ENCODE data around the gene ARL4A.
"Not testable (repeated sequence)": the region's sequence is repeated elsewhere in the genome, so short reads cannot be mapped to it uniquely, and the experiment has no call there.

DNA sequence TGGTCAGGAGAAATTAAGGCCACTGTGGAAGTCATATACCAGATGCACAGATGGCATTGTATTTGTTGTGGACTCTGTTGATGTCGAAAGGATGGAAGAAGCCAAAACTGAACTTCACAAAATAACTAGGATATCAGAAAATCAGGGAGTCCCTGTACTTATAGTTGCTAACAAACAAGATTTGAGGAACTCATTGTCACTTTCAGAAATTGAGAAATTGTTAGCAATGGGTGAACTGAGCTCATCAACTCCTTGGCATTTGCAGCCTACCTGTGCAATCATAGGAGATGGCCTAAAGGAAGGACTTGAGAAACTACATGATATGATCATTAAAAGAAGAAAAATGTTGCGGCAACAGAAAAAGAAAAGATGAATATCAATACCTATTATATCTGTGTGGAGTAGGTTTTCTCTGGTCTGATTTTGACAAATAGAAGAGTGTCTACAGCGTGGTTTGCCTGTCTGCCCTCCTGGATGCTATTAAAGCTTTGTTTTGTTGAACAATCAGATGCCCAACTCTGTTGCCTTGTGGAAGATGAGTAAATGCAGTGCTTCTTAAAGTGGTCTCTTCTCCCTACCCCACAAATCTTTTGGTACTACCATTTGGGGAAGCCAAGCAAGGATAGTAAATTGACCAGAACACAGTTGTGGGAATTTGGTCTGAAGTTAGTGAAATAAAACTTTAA, 1.2 kb downstream of the ARL4A start:
- TF ChIP-seq OSR1, ZFP30, ZFP3, ZC3H10 (CRISPR knock-in tag; IDR thresholded peaks at IDR 0.05): not testable (repeated sequence)
- TF ChIP-seq, protein P1, sequence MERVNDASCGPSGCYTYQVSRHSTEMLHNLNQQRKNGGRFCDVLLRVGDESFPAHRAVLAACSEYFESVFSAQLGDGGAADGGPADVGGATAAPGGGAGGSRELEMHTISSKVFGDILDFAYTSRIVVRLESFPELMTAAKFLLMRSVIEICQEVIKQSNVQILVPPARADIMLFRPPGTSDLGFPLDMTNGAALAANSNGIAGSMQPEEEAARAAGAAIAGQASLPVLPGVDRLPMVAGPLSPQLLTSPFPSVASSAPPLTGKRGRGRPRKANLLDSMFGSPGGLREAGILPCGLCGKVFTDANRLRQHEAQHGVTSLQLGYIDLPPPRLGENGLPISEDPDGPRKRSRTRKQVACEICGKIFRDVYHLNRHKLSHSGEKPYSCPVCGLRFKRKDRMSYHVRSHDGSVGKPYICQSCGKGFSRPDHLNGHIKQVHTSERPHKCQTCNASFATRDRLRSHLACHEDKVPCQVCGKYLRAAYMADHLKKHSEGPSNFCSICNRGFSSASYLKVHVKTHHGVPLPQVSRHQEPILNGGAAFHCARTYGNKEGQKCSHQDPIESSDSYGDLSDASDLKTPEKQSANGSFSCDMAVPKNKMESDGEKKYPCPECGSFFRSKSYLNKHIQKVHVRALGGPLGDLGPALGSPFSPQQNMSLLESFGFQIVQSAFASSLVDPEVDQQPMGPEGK (CRISPR knock-in tag; IDR thresholded peaks at IDR 0.05; ENCODE audit: borderline replicate concordance), result not testable (repeated sequence)
- TF ChIP-seq, protein P2, sequence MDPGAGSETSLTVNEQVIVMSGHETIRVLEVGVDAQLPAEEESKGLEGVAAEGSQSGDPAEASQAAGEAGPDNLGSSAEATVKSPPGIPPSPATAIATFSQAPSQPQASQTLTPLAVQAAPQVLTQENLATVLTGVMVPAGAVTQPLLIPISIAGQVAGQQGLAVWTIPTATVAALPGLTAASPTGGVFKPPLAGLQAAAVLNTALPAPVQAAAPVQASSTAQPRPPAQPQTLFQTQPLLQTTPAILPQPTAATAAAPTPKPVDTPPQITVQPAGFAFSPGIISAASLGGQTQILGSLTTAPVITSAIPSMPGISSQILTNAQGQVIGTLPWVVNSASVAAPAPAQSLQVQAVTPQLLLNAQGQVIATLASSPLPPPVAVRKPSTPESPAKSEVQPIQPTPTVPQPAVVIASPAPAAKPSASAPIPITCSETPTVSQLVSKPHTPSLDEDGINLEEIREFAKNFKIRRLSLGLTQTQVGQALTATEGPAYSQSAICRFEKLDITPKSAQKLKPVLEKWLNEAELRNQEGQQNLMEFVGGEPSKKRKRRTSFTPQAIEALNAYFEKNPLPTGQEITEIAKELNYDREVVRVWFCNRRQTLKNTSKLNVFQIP (CRISPR knock-in tag; IDR thresholded peaks at IDR 0.05; ENCODE audit: borderline replicate concordance, low read depth), result not testable (repeated sequence)

All from SK-N-SH treated with all-trans-retinoic acid at 6 μM for 48 hours (cell line).